Measurements from ENCODE around the gene HSPA12B. TPM values are rescaled to one million over a fixed set of nuclear protein-coding genes. Genes with fewer than 3 reads are reported as not detected.

Gene HSPA12B
- total RNA-seq, 1 experiment from 2014 or later = 2.7 TPM

GRCh38 chr20:3706774-3707507 is 25.5 kb upstream of the HSPA12B start:
- Histone ChIP-seq H2BK120ac (ENCODE audit: low read depth, low read length, poor library complexity, severe bottlenecking) (no peak overlapping the region), H3K9ac (ENCODE audit: extremely low read depth, insufficient read length, low read length) (no peak overlapping the region), H3K4me1 (ENCODE audit: insufficient read depth, low read length) (no peaks in the 10 kb centered on the region), H3K18ac (ENCODE audit: insufficient read length, low read depth, low read length) (no peak overlapping the region), H3K9me3 (ENCODE audit: control insufficient read depth, low read depth, low read length) (no peaks in the 10 kb centered on the region), H4K20me1 (ENCODE audit: control insufficient read depth, insufficient read depth, insufficient read length) (peaks cover under 1% of the 10 kb centered on the region), H3K23me2 (ENCODE audit: insufficient read length, low read depth, low read length, poor library complexity, severe bottlenecking) (no peaks in the 10 kb centered on the region), H2BK20ac (ENCODE audit: low read depth, low read length, poor library complexity, severe bottlenecking) (no peak overlapping the region), H2BK5ac (ENCODE audit: insufficient read length, low read length) (no peak overlapping the region), H3T11ph (ENCODE audit: low read length) (no peak overlapping the region), H2BK12ac (ENCODE audit: insufficient read length, low read depth, low read length) (no peak overlapping the region), H2AK5ac (ENCODE audit: insufficient read length, low read length) (no peak overlapping the region), H3K79me2 (ENCODE audit: insufficient read depth, low read length) (no peaks in the 10 kb centered on the region), H2BK15ac (ENCODE audit: low read depth, low read length) (no peak overlapping the region), H3K4me2 (ENCODE audit: insufficient read depth, insufficient read length, low read length) (no peak overlapping the region), H3K23ac (ENCODE audit: insufficient read length, low read depth, low read length) (no peak overlapping the region), H4K5ac (ENCODE audit: insufficient read length, low read depth, low read length) (no peak overlapping the region), H3K27me3 (ENCODE audit: insufficient read depth, low read length) (no peaks in the 10 kb centered on the region), H4K8ac (replicated peaks; ENCODE audit: insufficient read length, low read depth, low read length) (no peak overlapping the region), H3K27ac (ENCODE audit: insufficient read length, low read depth, low read length) (no peak overlapping the region), H2AFZ (ENCODE audit: low read length) (no peak overlapping the region), H3K14ac (ENCODE audit: insufficient read depth, low read length) (no peak overlapping the region), H3K79me1 (ENCODE audit: insufficient read depth, low read depth, low read length, poor library complexity, severe bottlenecking) (no peaks in the 10 kb centered on the region), H3K4ac (ENCODE audit: low read depth, low read length) (no peak overlapping the region), H4K91ac (ENCODE audit: insufficient read length, low read depth, low read length) (no peak overlapping the region), H3K56ac (ENCODE audit: insufficient read length, low read depth, low read length) (no peak overlapping the region)
- H3K4me1 Mint-ChIP-seq = no peaks in the 10 kb centered on the region
- peak; percentile 21 for DNase-seq
- no peaks in the 10 kb centered on the region for H3K9me3 Mint-ChIP-seq
- TF ChIP-seq CTCF (conservative IDR thresholded peaks at IDR 0.05) = no peak
- no peak overlapping the region for H3K27ac Mint-ChIP-seq
- no peaks in the 10 kb centered on the region; the same call in none of the 2 replicates for H3K27me3 Mint-ChIP-seq (ENCODE audit: low read depth)
- WGBS (ENCODE audit: extremely low coverage, insufficient read length, low lambda C conversion rate) = no CpG with 5 or more reads among the region's 10 CpGs
- no peaks in the 10 kb centered on the region; a peak in 1 of 7 replicates for H3K36me3 Mint-ChIP-seq (ENCODE audit: insufficient read depth in 1 of 3, low read depth in 3 of 3)
- H3K4me3 Mint-ChIP-seq = no peak overlapping the region

All from H9 (cell line).